Right kidney (tissue), 1 donor: ENCODE data around the gene SUSD5.
"Not testable (repeated sequence)": the region's sequence is repeated elsewhere in the genome, so short reads cannot be mapped to it uniquely, and the experiment has no call there.

ENCODE experiments used
- DNase-seq: peaks from one replicate; pipeline ENCODE4 v3.0.0-alpha.2; 2016

The SUSD5 gene

DNA sequence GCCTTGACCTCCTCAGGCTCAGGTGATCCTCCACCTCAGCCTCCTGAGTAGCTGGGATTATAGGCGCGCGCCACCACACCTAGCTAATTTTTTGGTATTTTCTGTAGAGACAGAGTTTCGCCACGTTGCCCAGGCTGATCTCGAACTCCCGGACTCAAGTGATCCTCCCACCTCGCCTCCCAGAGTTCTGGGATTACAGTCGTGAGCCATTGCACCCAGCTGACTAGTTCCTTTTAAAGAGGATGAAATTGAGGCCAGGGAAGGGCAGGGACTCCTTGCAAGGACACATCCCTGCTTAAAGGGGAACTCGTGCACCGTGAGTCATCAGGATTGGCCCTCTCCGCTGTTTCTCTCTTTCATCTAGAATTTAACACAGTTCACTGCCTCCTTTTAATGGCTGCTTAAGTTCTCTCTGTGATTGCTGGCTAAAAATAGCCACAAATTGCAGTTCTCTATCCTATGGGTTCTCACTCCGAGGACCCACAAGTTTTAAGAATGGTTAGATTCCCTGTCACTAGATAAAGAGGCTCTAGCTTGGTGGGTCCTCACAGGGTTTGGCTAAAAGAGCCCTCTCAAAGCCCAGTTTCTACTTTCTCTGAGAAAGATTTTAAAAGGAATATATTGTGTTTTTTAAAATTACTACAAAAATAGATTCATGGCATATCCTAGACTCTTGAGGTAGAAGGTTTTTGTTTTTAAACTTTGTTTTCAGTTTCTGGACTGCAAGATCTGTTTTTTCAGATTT, 103.4 kb downstream of the SUSD5 start:
- DNase-seq = no peak

GRCh38 chr3:33114622-33115023, 104.0 kb downstream of the SUSD5 start:
- DNase-seq = no peak

- DNase-seq = peak; percentile 98
Measured at GRCh38 chr3:33113772-33114621, 104.6 kb downstream of the SUSD5 start, which contains the start of gene CRTAP. CRTAP (plus strand) TSS chr3:33114014; CDS start chr3:33114078, 64 bp downstream.

- no peak for DNase-seq
Measured at GRCh38 chr3:33111581-33111980, 107.0 kb downstream of the SUSD5 start.

DNA sequence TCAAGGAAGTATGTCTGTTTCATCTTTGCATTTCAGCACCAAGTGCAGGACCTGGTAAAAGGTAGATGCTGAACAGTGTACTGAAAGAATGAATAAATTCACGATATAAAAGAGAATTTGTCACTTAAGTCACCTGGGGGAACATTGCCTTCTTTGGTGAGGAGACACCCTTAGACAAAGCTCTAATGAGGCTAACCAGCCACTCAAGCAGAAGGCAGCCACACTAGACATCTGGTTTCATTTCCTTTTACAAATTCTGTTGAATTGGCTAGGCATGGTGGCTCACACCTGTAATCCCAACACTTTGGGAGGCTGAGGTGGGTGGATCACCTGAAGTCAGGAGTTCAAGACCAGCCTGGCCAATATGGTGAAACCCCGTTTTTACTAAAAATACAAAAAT, 111.8 kb downstream of the SUSD5 start:
- DNase-seq = not testable (repeated sequence)

DNA sequence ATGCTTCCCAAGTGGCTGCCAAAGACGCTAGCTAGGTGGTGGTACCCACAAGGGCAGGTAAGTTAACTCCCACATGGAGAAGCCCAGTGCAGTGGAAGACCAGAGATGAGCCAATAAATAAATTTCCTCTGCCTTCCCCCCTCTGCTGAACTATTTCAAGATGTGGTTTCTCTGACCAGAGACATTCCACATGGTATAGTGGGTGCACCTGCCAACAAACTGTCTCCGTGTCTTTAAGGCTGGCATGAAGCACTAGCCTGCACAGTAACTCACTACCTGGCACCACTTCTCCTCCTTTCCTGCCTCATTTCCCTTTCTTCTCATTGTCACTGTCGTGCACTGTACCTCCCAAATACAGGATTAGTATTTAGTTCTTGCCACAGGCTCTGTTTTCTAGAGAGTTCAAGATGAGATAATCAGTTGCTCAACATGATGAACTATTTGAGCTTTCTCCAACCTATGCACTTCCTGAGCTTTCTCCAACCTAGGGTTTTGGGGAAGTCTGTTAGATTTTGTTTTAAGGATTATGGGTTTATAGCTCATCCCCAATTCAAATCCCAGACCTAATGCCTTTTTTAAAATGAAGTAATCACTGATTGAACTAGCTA, 113.2 kb downstream of the SUSD5 start:
- no peak for DNase-seq

DNA sequence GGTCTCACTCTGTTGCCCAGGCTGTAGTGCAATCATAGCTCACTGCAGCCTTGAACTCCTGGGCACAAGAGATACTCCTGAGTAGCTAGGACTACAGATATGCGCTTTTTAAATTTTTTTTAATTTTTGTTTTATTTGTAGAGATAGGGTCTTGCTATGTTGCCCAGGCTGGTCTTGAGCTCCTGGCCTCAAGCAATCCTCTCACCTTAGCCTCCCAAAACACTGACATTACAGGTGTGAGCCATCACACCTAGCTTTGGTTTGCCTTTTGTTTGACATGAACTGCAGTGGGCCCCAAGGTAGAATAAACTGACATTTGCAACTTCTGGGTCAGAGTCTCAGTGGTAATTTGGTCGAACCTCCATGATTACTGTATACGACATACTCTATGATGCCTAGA, 113.8 kb downstream of the SUSD5 start:
- no peak for DNase-seq

- no peak for DNase-seq
Measured at GRCh38 chr3:33103480-33103879, 115.1 kb downstream of the SUSD5 start.

GRCh38 chr3:33103034-33103433, 115.6 kb downstream of the SUSD5 start:
- no peak for DNase-seq

- no peak for DNase-seq
Measured at GRCh38 chr3:33100229-33100628, 118.4 kb downstream of the SUSD5 start.
